Measurements from ENCODE around the gene SLC25A43. TPM values are rescaled to one million over a fixed set of nuclear protein-coding genes. Genes with fewer than 3 reads are reported as not detected.

SLC25A43 gene
- total and polyA plus RNA-seq, 9 of the 15 experiments (the other 6 are each of a cell fraction or from before 2014, with no cell fraction given), result 1.3 to 8.4 (median 4.0) TPM

DNA sequence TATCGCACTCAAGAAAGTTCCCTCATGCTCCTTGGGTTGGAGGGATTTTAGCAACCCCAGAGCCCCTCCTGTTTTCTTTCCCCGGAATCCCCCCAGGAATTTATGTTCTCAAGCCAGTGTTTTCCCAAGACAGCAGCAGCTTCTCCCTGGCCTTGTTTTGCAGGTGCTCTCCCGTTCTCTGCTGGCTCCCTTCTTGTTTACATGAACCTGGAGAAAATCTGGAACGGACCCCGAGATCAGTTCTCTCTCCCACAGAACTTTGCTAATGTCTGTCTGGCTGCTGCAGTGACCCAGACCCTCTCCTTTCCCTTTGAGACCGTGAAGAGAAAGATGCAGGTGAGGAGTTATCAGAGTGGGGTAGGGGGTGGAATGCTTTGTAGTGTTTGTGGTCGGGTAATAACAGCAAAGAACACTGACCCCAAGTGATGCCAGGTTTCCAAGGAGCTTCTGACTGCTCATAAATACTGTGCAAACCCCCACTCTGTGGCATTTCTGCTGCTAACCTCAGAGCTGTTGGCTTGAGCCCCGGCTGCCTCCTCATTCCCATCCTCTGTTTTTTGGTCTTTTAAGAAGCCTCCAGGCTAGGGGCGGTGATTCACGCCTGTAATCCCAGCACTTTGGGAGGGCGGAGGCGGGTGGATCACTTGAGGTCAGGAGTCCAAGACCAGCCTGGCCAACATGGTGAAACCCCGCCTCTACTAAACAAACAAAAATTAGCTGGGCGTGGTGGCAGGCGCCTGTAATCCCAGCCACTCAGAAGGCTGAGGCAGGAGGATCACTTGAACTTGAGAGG is 11.1 kb downstream of the SLC25A43 start:
- FAIRE-seq (peak; percentile 71), DNase-seq (ENCODE audit: extremely low read depth in 1 of 4, low spot score in 3 of 4) (peak in 1 of 4 experiments; percentile 72), ATAC-seq (peak; percentile 70)
- Histone ChIP-seq H3K4me1 (replicated peaks in 1 of 2; ENCODE audit: control insufficient read depth in 2 of 2, insufficient read depth in 2 of 2, low read length in 2 of 2) (peaks cover 18 to 30% of the 10 kb centered on the region in 2 experiments; a peak in 4 of 5 replicates), H3K27me3 (ENCODE audit: control insufficient read depth in 2 of 2, insufficient read depth in 2 of 2, low read length in 2 of 2) (no peaks in the 10 kb centered on the region), H3K9me1 (ENCODE audit: control insufficient read depth, insufficient read depth, low read length) (no peaks in the 10 kb centered on the region), H3K4me2 (ENCODE audit: insufficient read depth, low read length) (no peak overlapping the region), H2AFZ (ENCODE audit: low read depth, low read length) (no peak overlapping the region), H3K36me3 (ENCODE audit: control insufficient read depth, insufficient read depth, low read length) (no peaks in the 10 kb centered on the region; the same call in 2 of the 3 replicates), H3K9me3 (replicated peaks; ENCODE audit: control insufficient read depth, insufficient read depth, low read depth, low read length) (no peaks in the 10 kb centered on the region), H3K4me3 (no peak overlapping the region), H3K27ac (ENCODE audit: extremely low read depth, low read depth, low read length) (no peak overlapping the region), H4K20me1 (replicated peaks; ENCODE audit: control insufficient read depth, insufficient read depth, low read length) (no peaks in the 10 kb centered on the region), H3K9ac (ENCODE audit: insufficient read depth in 1 of 2, low read depth in 2 of 2, low read length in 2 of 2) (no peak overlapping the region; a peak in 1 of 4 replicates), H3K79me2 (ENCODE audit: control insufficient read depth, insufficient read depth, low read length) (no peaks in the 10 kb centered on the region)
- ChIA-PET POLR2A (interaction anchor here (0.9 kb wide), 1 partner anchor 9 kb away, joined by 3 read pairs; no protein-coding TSS in a partner anchor), CTCF (ENCODE audit: low intra/inter-chr PET ratio) (interaction anchor here (0.7 kb wide), 1 partner anchor 10 kb away, joined by 3 read pairs; no protein-coding TSS in a partner anchor)
- in situ Hi-C loops (cut with MboI), result no loop called here
- no TSS peak for BruUV-seq (replicated peaks)
- intact Hi-C loops (cut with micrococcal nuclease), result no loop called here
- 30% methylated on average over 14 of the region's 15 CpGs for WGBS (ENCODE audit: insufficient coverage, low coverage, missing lambda C conversion rate)
- TF ChIP-seq, protein P1, sequence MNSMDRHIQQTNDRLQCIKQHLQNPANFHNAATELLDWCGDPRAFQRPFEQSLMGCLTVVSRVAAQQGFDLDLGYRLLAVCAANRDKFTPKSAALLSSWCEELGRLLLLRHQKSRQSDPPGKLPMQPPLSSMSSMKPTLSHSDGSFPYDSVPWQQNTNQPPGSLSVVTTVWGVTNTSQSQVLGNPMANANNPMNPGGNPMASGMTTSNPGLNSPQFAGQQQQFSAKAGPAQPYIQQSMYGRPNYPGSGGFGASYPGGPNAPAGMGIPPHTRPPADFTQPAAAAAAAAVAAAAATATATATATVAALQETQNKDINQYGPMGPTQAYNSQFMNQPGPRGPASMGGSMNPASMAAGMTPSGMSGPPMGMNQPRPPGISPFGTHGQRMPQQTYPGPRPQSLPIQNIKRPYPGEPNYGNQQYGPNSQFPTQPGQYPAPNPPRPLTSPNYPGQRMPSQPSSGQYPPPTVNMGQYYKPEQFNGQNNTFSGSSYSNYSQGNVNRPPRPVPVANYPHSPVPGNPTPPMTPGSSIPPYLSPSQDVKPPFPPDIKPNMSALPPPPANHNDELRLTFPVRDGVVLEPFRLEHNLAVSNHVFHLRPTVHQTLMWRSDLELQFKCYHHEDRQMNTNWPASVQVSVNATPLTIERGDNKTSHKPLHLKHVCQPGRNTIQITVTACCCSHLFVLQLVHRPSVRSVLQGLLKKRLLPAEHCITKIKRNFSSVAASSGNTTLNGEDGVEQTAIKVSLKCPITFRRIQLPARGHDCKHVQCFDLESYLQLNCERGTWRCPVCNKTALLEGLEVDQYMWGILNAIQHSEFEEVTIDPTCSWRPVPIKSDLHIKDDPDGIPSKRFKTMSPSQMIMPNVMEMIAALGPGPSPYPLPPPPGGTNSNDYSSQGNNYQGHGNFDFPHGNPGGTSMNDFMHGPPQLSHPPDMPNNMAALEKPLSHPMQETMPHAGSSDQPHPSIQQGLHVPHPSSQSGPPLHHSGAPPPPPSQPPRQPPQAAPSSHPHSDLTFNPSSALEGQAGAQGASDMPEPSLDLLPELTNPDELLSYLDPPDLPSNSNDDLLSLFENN (IDR thresholded peaks at IDR 0.05; ENCODE audit: low read depth in 2 of 2, low read length in 2 of 2), result no peak
- TF ChIP-seq ZSCAN29 (IDR thresholded peaks at IDR 0.05), result no peak
- TF ChIP-seq, protein P2, sequence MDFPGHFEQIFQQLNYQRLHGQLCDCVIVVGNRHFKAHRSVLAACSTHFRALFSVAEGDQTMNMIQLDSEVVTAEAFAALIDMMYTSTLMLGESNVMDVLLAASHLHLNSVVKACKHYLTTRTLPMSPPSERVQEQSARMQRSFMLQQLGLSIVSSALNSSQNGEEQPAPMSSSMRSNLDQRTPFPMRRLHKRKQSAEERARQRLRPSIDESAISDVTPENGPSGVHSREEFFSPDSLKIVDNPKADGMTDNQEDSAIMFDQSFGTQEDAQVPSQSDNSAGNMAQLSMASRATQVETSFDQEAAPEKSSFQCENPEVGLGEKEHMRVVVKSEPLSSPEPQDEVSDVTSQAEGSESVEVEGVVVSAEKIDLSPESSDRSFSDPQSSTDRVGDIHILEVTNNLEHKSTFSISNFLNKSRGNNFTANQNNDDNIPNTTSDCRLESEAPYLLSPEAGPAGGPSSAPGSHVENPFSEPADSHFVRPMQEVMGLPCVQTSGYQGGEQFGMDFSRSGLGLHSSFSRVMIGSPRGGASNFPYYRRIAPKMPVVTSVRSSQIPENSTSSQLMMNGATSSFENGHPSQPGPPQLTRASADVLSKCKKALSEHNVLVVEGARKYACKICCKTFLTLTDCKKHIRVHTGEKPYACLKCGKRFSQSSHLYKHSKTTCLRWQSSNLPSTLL (IDR thresholded peaks at IDR 0.05), result peak; percentile 94
- TF ChIP-seq ZFX (CRISPR knock-in tag; IDR thresholded peaks at IDR 0.05), result no peak
- no peak for TF ChIP-seq SMARCE1 (IDR thresholded peaks at IDR 0.05)
- TF ChIP-seq ATF7 (IDR thresholded peaks at IDR 0.05), result peak; percentile 30; the same call in 1 of the 2 replicates
- peak; percentile 58 for TF ChIP-seq LEF1 (IDR thresholded peaks at IDR 0.05)
- no peak for TF ChIP-seq ZNF444 (CRISPR knock-in tag; IDR thresholded peaks at IDR 0.05)
- TF ChIP-seq BCL6 (CRISPR knock-in tag; IDR thresholded peaks at IDR 0.05), result no peak
- TF ChIP-seq, protein P3, sequence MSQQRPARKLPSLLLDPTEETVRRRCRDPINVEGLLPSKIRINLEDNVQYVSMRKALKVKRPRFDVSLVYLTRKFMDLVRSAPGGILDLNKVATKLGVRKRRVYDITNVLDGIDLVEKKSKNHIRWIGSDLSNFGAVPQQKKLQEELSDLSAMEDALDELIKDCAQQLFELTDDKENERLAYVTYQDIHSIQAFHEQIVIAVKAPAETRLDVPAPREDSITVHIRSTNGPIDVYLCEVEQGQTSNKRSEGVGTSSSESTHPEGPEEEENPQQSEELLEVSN (IDR thresholded peaks at IDR 0.05; ENCODE audit: borderline replicate concordance in 1 of 2, extremely low read depth in 1 of 2, insufficient read depth in 1 of 2, insufficient read length in 1 of 2, low read depth in 1 of 2, low read length in 1 of 2, poor library complexity in 1 of 2, severe bottlenecking in 1 of 2), result no peak
- no peak for TF ChIP-seq ZC3H4 (CRISPR knock-in tag; IDR thresholded peaks at IDR 0.05; ENCODE audit: borderline replicate concordance)
- peak; percentile 98 for TF ChIP-seq CC2D1A (IDR thresholded peaks at IDR 0.05)
- peak; percentile 55 for TF ChIP-seq ARID1B (IDR thresholded peaks at IDR 0.05)
- 0 out of 2 replicates have a peak, but pooled peaks have one; percentile 43 for TF ChIP-seq NBN (IDR thresholded peaks at IDR 0.05; ENCODE audit: low read depth)
- TF ChIP-seq DPF2 (IDR thresholded peaks at IDR 0.05), result peak; percentile 40; the same call in 1 of the 2 replicates
- TF ChIP-seq FOXA3 (CRISPR knock-in tag; conservative IDR thresholded peaks at IDR 0.05 in 1 of 2, IDR thresholded peaks at IDR 0.05 in 1 of 2), result peak in 1 of 2 experiments; percentile 34; a peak in 1 of 4 replicates
